H1 (cell line): ENCODE measurements around the gene HOXA10. TPM values are rescaled to one million over a fixed set of nuclear protein-coding genes. Genes with fewer than 3 reads are reported as not detected.
A peak's percentile ranks its signal among the peaks of the same experiment; 100 is the strongest.

ENCODE experiments used
- CTCF ChIA-PET: fragments of 300-600 bp; sonication (Branson Sonifier 250); formaldehyde crosslinking; loops from one replicate; lab custom pipeline; 2021; ENCODE audit not compliant: partially characterized antibody; lab: Charles Lee
- POLR2A ChIA-PET: fragments of 300-600 bp; sonication (Branson Sonifier 250); formaldehyde crosslinking; loops from one replicate; lab custom pipeline; 2021; ENCODE audit warnings: inconsistent platforms; ENCODE audit not compliant: partially characterized antibody; lab: Charles Lee
- DNase-seq, 2 experiments: peaks; one replicate each; pipeline versions ENCODE4 v3.0.0 to v3.0.0-alpha.2; 2010 to 2022; ENCODE audit warnings: low spot score in 2 of 2, low read depth in 1 of 2, mixed read lengths in 1 of 2
- FAIRE-seq: peaks from 2 replicates; lab custom pipeline; 2011; peaks lifted over from hg19 to GRCh38; lab: Jason Lieb, UNC
- H2AFZ ChIP-seq: 2 replicates; pipeline ENCODE4 v1.8.1; 2012; ENCODE audit warnings: low read length, inconsistent platforms
- H2AK5ac ChIP-seq: 2 replicates; pipeline ENCODE4 v1.6.1; 2013; ENCODE audit warnings: low read depth, low read length
- H2BK120ac ChIP-seq: replicated peaks from 2 replicates; pipeline ENCODE3; 2013; ENCODE audit warnings: low read depth, low read length, inconsistent platforms
- H2BK12ac ChIP-seq: 2 replicates; pipeline ENCODE4 v1.6.1; 2013; ENCODE audit warnings: low read depth, low read length
- H2BK15ac ChIP-seq: 2 replicates; pipeline ENCODE4 v1.6.1; 2013; ENCODE audit warnings: low read length
- H2BK20ac ChIP-seq: 2 replicates; pipeline ENCODE4 v1.6.1; 2013; ENCODE audit warnings: low read length
- H2BK5ac ChIP-seq: 2 replicates; pipeline ENCODE4 v1.6.1; 2013; ENCODE audit warnings: low read depth, low read length
- H3K14ac ChIP-seq: 2 replicates; pipeline ENCODE4 v1.6.1; 2013; ENCODE audit warnings: inconsistent platforms; ENCODE audit not compliant: insufficient read length
- H3K18ac ChIP-seq: 2 replicates; pipeline ENCODE4 v1.6.1; 2013; ENCODE audit warnings: low read length; ENCODE audit errors: extremely low read depth
- H3K23ac ChIP-seq: 2 replicates; pipeline ENCODE4 v1.6.1; 2013; ENCODE audit warnings: inconsistent platforms; ENCODE audit not compliant: insufficient read length
- H3K23me2 ChIP-seq: 2 replicates; pipeline ENCODE4 v1.6.1; 2013; ENCODE audit warnings: low read depth, low read length
- H3K27ac ChIP-seq: 2 replicates; pipeline ENCODE4 v1.6.1; 2011; ENCODE audit warnings: low read depth, low read length, inconsistent platforms
- H3K27me3 ChIP-seq, 4 experiments: replicated peaks in 1 of 4; 1 replicate in 1 of 4; 2 replicates in 3 of 4; pipeline versions ENCODE4 v1.6.1 to v1.8.1; 2011 to 2013; ENCODE audit warnings: low read length in 3 of 4, mild to moderate bottlenecking in 3 of 4, inconsistent platforms in 2 of 4, mixed read lengths in 2 of 4, moderate library complexity in 1 of 4; ENCODE audit not compliant: control insufficient read depth in 3 of 4, insufficient read depth in 3 of 4; ENCODE audit errors: extremely low read depth in 1 of 4
- H3K36me3 ChIP-seq, 4 experiments: 2 replicates each; pipeline versions ENCODE4 v1.6.1 to v1.8.1; 2011 to 2013; ENCODE audit warnings: mild to moderate bottlenecking in 4 of 4, low read length in 3 of 4, moderate library complexity in 2 of 4, control low read depth in 1 of 4, inconsistent platforms in 1 of 4; ENCODE audit not compliant: insufficient read depth in 4 of 4, control insufficient read depth in 2 of 4
- H3K4ac ChIP-seq: replicated peaks from 2 replicates; pipeline ENCODE3; 2013; ENCODE audit warnings: low read length, low read depth, mixed read lengths, inconsistent platforms; ENCODE audit not compliant: insufficient read length
- H3K4me1 ChIP-seq, 4 experiments: replicated peaks in 1 of 4; 1 replicate in 1 of 4; 2 replicates in 3 of 4; pipeline versions ENCODE4 v1.6.1 to v1.8.1; 2011 to 2013; ENCODE audit warnings: low read length in 3 of 4, inconsistent platforms in 2 of 4, mixed read lengths in 1 of 4; ENCODE audit not compliant: insufficient read depth in 4 of 4, control insufficient read depth in 3 of 4
- H3K4me2 ChIP-seq, 2 experiments: 2 replicates each; pipeline versions ENCODE4 v1.6.1 to v1.8.1; 2011 to 2013; ENCODE audit warnings: low read depth in 2 of 2, low read length in 2 of 2, control low read depth in 1 of 2, inconsistent platforms in 1 of 2, mild to moderate bottlenecking in 1 of 2; ENCODE audit not compliant: insufficient read depth in 1 of 2
- H3K4me3 ChIP-seq, 4 experiments: fragments of 200-600, 300-600 bp in 1 of 4; sonication (generic), shearing (Covaris generic), sonication (Bioruptor Twin) in 1 of 4; 2 replicates each; pipeline versions ENCODE4 v1.5.1 to v1.8.1; 2011 to 2016; ENCODE audit warnings: low read length in 4 of 4, low read depth in 3 of 4, control low read depth in 2 of 4, inconsistent platforms in 2 of 4, mild to moderate bottlenecking in 2 of 4, mixed read lengths in 1 of 4, moderate library complexity in 1 of 4; ENCODE audit not compliant: insufficient read depth in 2 of 4; ENCODE audit errors: extremely low read depth in 1 of 4
- H3K56ac ChIP-seq: replicated peaks from 2 replicates; pipeline ENCODE3; 2013; ENCODE audit warnings: low read depth, mild to moderate bottlenecking, mixed read lengths, low read length, inconsistent platforms; ENCODE audit not compliant: insufficient read length
- H3K79me1 ChIP-seq: 2 replicates; pipeline ENCODE4 v1.6.1; 2013; ENCODE audit warnings: low read depth, low read length, control low read depth
- H3K79me2 ChIP-seq, 2 experiments: 2 replicates each; pipeline versions ENCODE4 v1.6.1 to v1.8.1; 2012 to 2013; ENCODE audit warnings: low read length in 2 of 2, mild to moderate bottlenecking in 2 of 2, inconsistent platforms in 1 of 2; ENCODE audit not compliant: insufficient read depth in 2 of 2, control insufficient read depth in 1 of 2
- H3K9ac ChIP-seq, 4 experiments: replicated peaks in 1 of 4; 1 replicate in 1 of 4; 2 replicates in 3 of 4; pipeline versions ENCODE4 v1.6.1 to v1.8.1; 2011 to 2013; ENCODE audit warnings: low read depth in 3 of 4, low read length in 3 of 4, control low read depth in 2 of 4, mild to moderate bottlenecking in 2 of 4, moderate library complexity in 2 of 4, inconsistent platforms in 1 of 4; ENCODE audit errors: extremely low read depth in 1 of 4
- H3K9me3 ChIP-seq, 2 experiments: 2 replicates each; pipeline versions ENCODE4 v1.6.1 to v1.8.1; 2012 to 2013; ENCODE audit warnings: mild to moderate bottlenecking in 2 of 2, moderate library complexity in 2 of 2, control low read depth in 1 of 2, inconsistent platforms in 1 of 2, low read depth in 1 of 2, low read length in 1 of 2, mixed read lengths in 1 of 2; ENCODE audit not compliant: insufficient read depth in 2 of 2
- H4K20me1 ChIP-seq, 2 experiments: replicated peaks in 1 of 2; 2 replicates each; pipeline versions ENCODE3 to v1.8.1; 2011 to 2013; ENCODE audit warnings: inconsistent platforms in 2 of 2, low read length in 2 of 2, mild to moderate bottlenecking in 1 of 2; ENCODE audit not compliant: insufficient read depth in 2 of 2, control insufficient read depth in 1 of 2
- H4K5ac ChIP-seq: 2 replicates; pipeline ENCODE4 v1.6.1; 2013; ENCODE audit warnings: low read length, low read depth, mixed read lengths, inconsistent platforms; ENCODE audit not compliant: insufficient read length
- H4K8ac ChIP-seq: 2 replicates; pipeline ENCODE4 v1.8.0; 2013; ENCODE audit warnings: mild to moderate bottlenecking, moderate library complexity, low read length, inconsistent platforms; ENCODE audit not compliant: insufficient read depth; ENCODE audit errors: extremely low read depth
- H4K91ac ChIP-seq: replicated peaks from 2 replicates; pipeline ENCODE3; 2013; ENCODE audit warnings: low read length, mixed read lengths, inconsistent platforms; ENCODE audit not compliant: insufficient read length
- CBX8 ChIP-seq: fragments of 300-800, 300-1000 bp; sonication (generic); IDR thresholded peaks from 2 replicates; pipeline ENCODE4 v1.7.1; 2016; ENCODE audit warnings: low read depth, low read length, borderline replicate concordance
- CHD1 ChIP-seq: IDR thresholded peaks from 2 replicates; pipeline ENCODE4 v1.6.1; 2012; ENCODE audit warnings: low read depth, low read length, improper control_type of control experiment
- EZH2 ChIP-seq: fragments of 200-600 bp; sonication (generic); IDR thresholded peaks from 2 replicates; pipeline ENCODE4 v1.7.1; 2012; ENCODE audit warnings: low read depth, mild to moderate bottlenecking, moderate library complexity, low read length, inconsistent platforms; ENCODE audit not compliant: severe bottlenecking
- RNF2 ChIP-seq: fragments of 200-900, 300-1000 bp; sonication (generic); IDR thresholded peaks from 2 replicates; pipeline ENCODE4 v1.7.1; 2016; ENCODE audit warnings: borderline replicate concordance, low read depth, mild to moderate bottlenecking, antibody characterized with exemption, low read length; ENCODE audit not compliant: poor library complexity, severe bottlenecking; ENCODE audit errors: missing control alignments
- SP2 ChIP-seq: IDR thresholded peaks from 2 replicates; pipeline ENCODE4 v1.6.1; 2012; ENCODE audit warnings: mild to moderate bottlenecking, low read length, inconsistent platforms
- SUZ12 ChIP-seq: fragments of 200-600 bp; sonication (generic); IDR thresholded peaks from 2 replicates; pipeline ENCODE4 v1.6.1; 2012; ENCODE audit warnings: mild to moderate bottlenecking, inconsistent platforms, low read length, moderate library complexity, mixed read lengths
- WGBS, 2 experiments: shearing (Covaris generic) in 1 of 2; methylation state at CpG; one replicate each; pipeline versions ENCODE4 v1.1.6 to v1.1.7; 2013 to 2015; ENCODE audit warnings: low lambda C conversion rate in 2 of 2, mixed read lengths in 2 of 2, inconsistent platforms in 1 of 2, low coverage in 1 of 2, missing lambda C conversion rate in 1 of 2; ENCODE audit not compliant: insufficient replicate concordance in 2 of 2, insufficient coverage in 1 of 2, insufficient read length in 1 of 2; ENCODE audit errors: extremely low coverage in 1 of 2, missing lambda C conversion rate in 1 of 2; 5-methylcytosine and 5-hydroxymethylcytosine counted together
- polyA plus RNA-seq, 7 experiments: library from polyadenylated mRNA; depleted of rRNA in 3 of 7; stranded (reverse) in 5 of 7; unstranded in 2 of 7; fragments of >200 nt in 5 of 7; fragments of 200-250 nt in 2 of 7; gene quantifications; 1 replicate in 5 of 7; 2 replicates in 1 of 7; 4 replicates in 1 of 7; pipeline versions ENCODE4 v1.2.1 to v1.2.3, GENCODE V29; 2011 to 2013; ENCODE audit warnings: missing spikeins in 2 of 7, mixed read lengths in 2 of 7
- total RNA-seq: library from RNA; stranded (reverse); fragmentation: NEBNext Ultra II Directional; extraction: Animal tissue kit (Norgen Biotek cat#: 25700); gene quantifications from 2 replicates; pipeline ENCODE4 v1.2.1, GENCODE V29; 2021

HOXA10 gene
- total and polyA plus RNA-seq, 2 of the 8 experiments (the other 6 are each of a cell fraction or from before 2014, with no cell fraction given) = not detected

GRCh38 chr7:27157702-27158431, 16.3 kb downstream of the HOXA10 start:
- Histone ChIP-seq H2BK20ac (no peak overlapping the region), H3K27me3 (peaks cover 98 to 100% (median 99%) of the 10 kb centered on the region in 4 experiments), H2AFZ (no peak overlapping the region), H3K79me2 (no peaks in the 10 kb centered on the region), H2BK120ac (no peak overlapping the region), H2BK5ac (no peak overlapping the region), H3K18ac (no peak overlapping the region)
- 25% methylated on average over 22 of the region's 30 CpGs; no CpG with 5 or more reads in 1 of the 2 experiments for WGBS, 2 experiments
- peak in 1 of 2 experiments; percentile 47 for DNase-seq
- peak; percentile 68 for TF ChIP-seq RNF2
- TF ChIP-seq CHD1 = no peak
- peak; percentile 69 for TF ChIP-seq SUZ12
- 0 out of 2 replicates have a peak, but pooled peaks have one; percentile 32 for TF ChIP-seq CBX8
- TF ChIP-seq EZH2 = peak; percentile 81
- TF ChIP-seq SP2 = no peak
- TF ChIP-seq, all 59 proteins: peak for 4
- peaks cover 0 to 2% (median 0%) of the 10 kb centered on the region in 4 experiments; a peak in 3 of 7 replicates for H3K4me1 ChIP-seq
- peaks cover 0 to 24% (median 0%) of the 10 kb centered on the region in 4 experiments; a peak in 1 of 8 replicates for H3K36me3 ChIP-seq
- peaks cover 22 to 35% of the 10 kb centered on the region in 2 experiments for H4K20me1 ChIP-seq
- H3K23ac ChIP-seq = no peak overlapping the region
- ChIA-PET POLR2A (no interaction called here), CTCF (interaction anchor here (1.1 to 2.0 kb wide), 11 partner anchors 8 to 52 kb away, joined by 3 to 16 read pairs (median 5); partner anchors contain the start of gene HOXA5)
- H2BK12ac ChIP-seq = no peak overlapping the region
- H4K91ac ChIP-seq = no peak overlapping the region
- peaks cover 0 to 10% of the 10 kb centered on the region in 2 experiments; a peak in 1 of 4 replicates for H3K9me3 ChIP-seq
- H3K4ac ChIP-seq = no peak overlapping the region
- no peak overlapping the region for H2BK15ac ChIP-seq
- no peak overlapping the region for H3K9ac ChIP-seq
- no peaks in the 10 kb centered on the region for H3K79me1 ChIP-seq
- H2AK5ac ChIP-seq = no peak overlapping the region
- no peak overlapping the region for H3K14ac ChIP-seq
- H3K4me2 ChIP-seq = no peak overlapping the region; a peak in 1 of 4 replicates
- no peaks in the 10 kb centered on the region for H3K23me2 ChIP-seq
- no peak overlapping the region for H3K4me3 ChIP-seq
- no peak for FAIRE-seq
- H4K5ac ChIP-seq = no peak overlapping the region
- H4K8ac ChIP-seq = no peak overlapping the region
- H3K56ac ChIP-seq = no peak overlapping the region
- no peak overlapping the region for H3K27ac ChIP-seq
